Midbrain (tissue), 1 donor: ENCODE results near the gene TBX2.

ENCODE experiments used
- DNase-seq: peaks from one replicate; lab custom pipeline; 2025; lab: John Stamatoyannopoulos, UW

Gene TBX2

DNA sequence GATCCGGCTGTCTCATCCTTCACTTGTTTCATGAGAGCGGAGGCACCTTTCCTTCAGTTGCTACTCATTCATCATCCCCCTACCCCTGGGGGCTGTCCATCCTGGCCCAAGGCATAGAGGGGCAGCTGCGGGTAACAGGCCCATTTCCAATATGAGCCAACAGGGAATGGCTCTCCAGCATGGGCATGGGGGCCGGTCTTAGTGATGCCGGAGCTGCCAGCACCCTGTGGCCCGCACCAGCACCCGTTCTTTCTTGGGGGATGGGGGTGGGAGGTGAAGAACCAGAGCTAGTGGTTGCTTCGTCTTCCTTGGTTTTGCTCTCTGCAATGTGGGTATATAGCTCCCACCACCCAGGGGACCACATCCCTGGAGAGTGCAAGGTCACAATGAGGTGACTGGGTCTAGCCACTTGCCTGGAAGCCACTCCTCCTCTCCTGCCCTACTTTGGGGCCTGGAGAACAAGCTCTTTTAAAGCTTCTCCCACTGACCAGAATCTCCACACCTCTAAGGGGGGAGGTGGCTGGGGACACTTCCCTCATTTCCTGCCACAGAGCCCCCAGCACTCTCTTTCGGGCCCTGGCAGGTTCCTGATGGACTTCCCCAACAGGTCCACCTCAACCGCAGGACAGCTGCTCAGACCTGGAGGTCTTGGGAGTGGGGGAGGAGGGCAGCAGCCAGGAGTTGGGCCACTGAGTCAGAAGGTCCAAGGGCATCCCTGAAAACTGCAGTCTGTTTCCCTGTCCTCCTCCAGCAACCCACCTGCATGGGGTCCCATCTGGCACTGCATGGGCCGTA lies 11.9 kb upstream of the TBX2 start:
- no peak for DNase-seq

DNA sequence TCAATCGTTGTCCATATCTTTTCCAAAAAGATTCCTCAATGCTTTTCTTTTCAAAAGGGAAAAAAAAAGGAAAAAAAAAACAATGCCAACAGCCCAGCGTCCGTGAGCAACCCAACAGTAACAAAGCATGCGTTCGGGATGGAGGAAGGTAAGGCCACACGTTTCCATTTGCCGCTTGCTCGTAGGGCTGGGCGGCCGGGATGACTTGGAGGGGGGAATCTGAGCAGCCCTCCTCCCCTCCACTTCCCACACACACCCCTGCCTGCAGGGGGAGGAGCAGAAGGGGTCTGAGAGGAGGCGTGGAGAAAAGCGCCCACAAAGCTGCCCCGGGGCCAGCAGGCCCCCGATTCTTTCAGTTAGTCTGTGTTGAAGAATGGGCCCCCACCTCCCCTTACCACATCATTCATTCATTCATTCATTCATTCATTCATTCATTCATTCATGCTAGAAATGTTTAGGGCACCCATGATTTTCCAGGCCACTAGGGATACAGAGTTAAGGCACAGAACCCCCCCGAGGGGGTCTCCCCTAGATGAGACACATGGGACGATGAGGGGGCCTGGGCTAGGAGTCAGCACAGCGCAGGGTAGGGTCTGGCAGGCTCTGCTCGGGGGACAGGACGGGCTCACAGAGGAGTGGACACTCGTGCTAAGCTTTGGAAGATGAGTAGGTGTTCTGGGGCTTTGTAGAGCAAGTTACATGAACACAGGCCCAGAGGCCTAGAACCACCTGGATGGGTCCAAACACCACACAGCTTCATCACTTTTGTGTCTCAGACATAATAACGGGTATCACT lies 10.9 kb upstream of the TBX2 start:
- no peak for DNase-seq

DNA sequence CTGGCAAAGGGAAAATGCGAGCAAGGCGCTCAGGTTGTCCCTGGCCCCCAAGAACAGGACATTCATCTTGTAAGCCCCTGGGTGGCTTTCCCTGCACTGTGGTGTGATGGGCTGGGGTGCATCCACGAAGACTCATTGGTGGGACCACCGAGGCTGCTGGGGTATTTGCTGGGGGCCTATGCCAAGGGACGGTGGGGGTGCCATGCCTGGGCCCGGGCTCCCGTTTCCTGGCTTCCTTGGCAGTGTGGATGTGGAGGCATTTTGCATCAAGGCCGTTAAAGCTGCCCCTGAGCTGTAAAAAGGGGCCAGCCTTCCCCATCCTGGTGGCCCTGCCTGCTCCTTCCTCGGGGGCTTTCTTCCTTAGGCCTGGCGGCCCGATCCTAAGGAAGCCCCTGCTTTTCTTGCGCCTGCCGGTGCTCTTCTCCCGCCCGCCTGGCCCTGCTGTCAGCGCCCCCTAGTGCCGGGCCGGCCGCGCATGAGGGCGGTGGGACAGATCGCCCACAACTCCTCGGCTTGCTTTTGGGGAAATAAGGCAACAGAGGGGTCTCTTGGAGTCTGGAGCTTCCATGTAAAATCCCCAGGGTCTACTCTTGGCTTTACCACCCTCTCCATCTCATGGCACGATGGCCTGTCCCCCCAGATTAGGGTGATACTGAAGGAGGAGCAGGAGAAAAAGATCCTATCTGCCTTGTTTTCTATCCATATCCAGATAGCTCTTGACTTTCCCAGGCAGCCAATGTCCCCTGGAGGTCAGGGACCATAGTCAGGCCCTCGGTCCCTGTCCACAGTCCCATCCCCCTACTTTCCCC lies 9.8 kb upstream of the TBX2 start:
- peak; percentile 27 for DNase-seq

DNA sequence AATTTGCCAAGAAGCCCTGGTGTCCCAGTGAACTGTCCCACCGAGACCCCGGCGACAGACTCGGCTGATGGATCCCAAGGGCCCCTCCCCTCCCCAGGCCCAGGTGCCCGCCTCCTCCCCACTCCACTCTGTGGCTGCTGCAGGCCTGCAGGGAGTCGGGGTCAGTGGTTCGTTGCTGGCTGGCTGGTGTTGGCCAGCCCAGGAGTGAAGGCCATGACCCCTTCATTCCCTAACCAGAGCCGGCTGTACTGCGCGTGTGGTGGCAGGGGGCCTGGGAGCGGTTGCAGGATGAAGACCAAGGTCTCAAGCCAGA lies 9.2 kb upstream of the TBX2 start:
- no peak for DNase-seq

DNA sequence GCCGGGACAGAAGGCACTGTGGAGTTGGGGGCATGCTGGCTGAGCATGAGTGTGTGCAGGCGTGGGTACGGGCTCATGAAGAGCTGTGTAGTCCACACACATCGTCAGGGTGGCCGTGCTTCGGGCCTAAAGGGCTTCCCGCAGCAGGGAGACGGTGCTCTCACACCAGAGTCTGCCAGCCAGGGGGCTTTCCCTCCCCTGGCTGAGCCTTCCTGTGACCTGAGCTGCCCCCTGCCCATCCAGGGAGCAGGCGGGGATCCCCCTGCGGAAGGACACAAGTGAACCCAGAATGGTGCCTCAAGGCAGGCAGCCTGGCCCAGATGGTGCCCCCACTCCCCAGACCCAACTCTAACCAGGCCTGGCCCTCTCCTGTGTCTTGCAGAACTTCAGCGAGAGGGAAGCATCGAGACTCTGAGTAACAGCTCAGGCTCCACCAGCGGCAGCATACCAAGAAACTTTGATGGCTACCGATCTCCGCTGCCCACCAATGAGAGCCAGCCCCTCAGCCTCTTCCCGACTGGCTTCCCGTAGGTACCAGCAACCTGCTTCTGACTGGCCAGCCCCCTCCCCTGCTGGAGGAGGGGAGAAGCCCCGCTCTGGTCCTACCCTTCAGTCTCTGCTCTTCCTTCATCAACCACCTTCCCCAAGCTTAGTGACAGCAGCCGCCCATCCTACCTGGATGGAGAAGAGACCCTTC lies 7.9 kb upstream of the TBX2 start:
- no peak for DNase-seq

DNA sequence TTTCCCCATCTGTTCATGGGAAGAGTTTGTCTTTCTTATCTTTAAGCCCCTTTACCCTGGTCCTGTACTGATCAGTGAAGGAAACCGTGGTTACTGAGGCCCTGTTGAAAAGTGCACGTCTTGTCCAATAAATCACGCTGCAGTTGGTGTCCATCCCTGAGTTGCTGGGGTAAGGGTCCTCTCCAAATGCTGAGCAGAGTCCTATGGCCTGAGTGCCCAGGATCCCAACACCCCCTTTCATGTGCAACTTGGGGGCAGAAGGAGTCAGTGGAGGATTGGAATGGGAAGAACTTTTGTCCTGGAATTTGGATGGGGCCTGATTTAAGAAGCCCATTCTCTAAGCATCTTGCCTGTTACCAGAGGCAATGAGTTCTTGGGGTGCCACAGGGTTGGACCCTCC lies 7.0 kb upstream of the TBX2 start:
- no peak for DNase-seq

DNA sequence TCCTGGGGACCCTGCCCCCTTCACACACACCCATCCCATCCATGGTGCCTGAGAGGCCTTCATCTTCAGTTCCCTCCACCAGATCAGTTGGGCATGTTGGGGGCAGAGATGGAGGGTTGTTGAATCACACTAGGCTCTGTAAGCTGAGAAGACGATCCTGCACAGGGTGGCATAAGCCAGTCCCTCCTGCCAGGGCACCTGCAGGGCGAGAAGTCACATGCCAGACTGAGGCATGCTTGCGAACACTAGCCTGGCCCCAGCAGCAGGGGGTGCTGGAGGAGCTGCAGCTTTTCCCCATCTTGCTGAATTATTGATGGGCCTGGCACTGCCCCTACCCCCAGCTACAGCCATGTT lies 6.1 kb upstream of the TBX2 start:
- DNase-seq: no peak

DNA sequence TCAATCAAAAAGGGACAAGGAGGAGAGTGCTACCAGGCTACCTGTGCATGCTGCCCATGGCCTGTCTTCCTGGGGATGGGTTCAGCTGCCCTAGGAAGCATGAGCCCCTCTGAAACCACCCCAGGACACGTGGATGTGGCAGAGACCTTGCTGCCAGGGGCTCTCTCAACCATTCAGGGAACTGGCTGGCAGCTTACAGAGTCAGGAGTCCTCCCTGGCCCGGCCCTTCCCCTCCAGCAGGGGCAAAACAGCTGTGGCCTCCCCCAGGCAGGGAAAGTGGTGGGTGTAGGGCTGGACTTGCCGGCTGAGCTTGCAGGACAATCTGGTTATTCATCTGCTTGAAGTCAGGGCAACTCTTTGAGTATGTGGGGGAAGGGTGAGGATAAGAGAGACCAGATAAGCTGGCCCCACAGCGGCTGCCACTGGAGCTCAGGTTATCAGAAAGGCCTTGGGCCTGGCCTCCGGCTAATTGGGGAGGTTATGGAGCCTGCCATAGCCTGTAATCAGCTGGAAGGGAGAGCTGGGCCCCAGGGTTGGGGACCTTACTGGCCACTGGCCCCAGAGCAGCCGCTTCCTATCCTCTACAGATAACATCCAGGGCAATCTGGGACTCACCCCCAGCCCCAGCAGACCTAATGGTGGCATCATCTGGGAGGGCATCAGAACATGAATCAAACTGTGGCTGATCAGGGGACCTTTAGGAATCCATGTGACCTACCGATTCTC lies 5.6 kb upstream of the TBX2 start:
- DNase-seq: no peak

DNA sequence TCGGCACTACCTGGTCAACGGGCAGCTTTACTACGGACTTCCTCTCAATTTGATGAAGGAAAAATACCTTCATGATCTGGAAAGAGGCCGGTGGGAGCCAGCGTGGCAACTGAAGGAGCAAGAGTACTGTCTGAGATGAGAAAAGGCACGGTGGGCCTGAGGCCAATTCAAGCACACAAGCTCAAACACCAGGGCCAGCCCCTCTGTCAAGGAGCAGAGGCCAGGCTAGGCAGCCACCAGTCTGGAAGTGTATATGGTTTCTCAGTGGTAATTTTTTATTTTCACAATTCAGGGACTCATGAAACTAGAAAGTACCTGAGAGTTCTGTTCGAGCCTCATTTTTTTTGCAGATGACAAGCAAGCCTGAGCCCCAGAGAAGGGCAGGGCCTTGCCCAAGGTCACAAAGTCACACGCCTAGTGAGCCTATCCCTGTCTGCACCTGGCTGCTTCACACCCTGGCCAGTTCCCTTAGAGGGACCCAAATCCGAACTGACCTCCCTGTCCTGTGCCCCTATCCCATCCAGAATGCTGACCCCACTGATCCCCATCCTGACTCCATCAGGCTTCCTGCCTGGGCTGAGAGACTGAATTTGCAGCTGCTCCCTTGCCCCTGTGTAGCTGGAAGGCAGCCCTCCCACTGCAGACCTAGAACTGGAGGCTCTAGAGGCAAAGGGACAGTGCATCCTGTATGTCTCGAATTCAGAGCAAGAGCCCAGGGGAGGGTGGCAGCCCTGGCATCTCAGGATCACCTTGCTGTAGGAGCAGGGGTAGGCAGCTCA lies 4.8 kb upstream of the TBX2 start:
- no peak for DNase-seq

DNA sequence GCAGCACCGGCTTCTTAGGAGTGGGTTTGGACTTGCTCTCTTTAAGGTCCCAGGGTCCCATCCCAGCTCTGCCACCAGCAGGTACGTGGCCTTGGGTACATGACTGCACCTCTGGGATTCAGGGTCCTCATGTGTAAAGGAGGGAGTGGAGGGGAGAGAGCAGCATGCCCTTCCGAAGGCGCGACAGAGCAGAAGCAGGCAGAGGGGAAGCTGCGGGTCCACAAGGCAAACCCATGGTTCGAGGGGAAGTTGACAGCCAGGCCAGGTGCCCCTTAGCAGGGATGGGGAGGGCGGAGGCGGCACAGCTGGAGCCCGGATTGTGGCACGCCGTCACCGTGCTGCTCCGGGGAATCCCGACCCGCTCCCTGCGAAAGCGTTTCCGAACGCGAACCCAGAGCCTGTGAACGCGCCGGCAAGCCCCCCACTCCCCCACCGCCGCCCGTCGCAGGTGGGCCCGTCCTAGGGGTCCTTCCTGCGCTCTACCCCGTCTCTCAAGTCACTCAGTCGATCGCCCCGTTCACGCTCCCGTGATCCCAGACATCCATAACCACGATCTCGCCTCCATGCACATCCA lies 4.1 kb upstream of the TBX2 start:
- DNase-seq: no peak

DNA sequence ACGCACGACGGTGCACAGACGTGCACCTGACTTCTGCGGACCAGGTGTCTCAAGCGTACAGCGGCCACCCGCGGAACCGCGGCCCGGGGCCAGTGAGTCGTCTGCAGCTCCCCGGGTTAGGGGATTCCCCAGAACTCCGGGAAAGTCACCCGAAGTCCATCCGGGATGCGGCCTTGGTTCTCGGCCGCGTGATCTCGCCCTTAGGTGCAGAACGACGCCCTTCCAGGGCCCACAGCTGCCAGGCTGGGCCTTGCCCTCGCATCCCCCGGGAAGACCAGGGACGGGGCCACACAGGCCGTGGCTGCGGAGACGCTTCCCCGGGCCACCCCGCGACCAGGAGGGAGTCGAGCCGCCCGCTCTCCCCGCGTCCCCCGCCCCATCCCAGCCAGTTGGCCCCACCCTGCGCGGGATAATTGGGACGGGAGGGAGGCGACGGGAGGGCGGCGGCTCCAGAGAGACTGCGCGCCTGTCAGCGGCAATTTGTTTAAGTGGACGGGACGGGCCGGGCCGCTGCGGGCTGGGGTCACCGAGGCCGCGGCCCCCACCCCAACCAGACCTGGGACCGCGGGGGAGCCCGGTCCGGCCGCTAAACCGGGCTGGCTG lies 3.6 kb upstream of the TBX2 start:
- no peak for DNase-seq

DNA sequence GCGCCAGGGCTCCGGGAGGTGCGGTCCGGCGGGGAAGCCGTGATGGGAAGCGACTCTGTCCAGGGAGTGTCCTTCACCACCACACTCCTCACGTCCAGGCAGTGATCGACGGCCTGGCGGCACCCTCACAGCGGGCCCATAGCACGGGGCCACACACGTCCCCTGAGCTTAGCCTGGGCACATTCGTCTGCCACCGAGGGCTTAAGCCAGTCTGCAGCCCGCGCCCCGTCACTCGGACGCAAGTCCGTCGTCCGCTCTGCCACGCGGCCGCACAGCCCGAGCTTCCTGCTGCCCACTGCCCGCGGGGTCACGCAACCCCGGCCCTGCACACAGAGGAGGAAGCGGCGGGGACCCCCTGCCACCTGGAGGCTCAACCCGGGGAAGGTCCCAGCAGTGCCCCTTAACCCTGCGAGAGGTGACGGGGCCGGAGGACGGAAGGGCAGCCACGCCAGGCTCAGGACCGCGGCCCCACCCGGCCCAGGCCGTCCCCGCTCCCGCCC lies 3.0 kb upstream of the TBX2 start:
- no peak for DNase-seq

DNA sequence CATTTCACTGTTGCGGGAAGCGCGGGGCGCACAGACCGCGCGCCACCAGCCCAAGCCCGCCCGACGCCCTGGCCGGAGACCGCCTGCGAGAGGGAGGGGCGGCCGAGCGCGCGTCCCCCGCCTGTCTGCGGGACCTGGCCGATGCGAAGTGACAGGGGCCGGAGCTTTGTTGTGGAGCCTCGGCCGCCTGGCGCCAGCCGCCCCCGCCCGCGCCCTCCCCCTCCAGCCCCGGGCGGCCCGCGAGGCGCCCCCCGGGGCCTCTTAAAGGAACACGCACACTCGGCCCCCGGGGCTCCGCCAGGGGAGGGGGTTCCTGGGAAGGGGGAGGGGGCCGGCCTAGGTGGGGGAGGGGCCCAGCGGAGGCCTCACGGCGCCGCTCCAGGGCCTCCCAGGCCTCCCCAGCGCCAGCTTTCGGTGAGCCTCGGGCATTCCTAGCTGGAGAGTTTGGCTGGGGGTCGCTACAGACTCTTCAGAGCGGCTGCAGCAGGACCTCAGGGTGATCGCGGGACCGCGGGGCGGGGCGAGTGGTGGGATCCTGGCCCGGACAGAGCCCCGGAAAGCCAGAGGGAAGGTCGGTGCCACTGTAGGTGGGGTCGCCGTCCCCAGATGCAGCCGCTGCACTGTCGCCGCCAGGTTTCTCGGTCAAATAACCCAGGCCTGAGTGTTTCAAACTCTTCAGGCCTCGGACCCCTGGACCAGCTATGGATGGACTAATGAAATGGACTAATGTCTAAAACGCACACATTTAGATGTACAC lies 2.4 kb upstream of the TBX2 start:
- no peak for DNase-seq

DNA sequence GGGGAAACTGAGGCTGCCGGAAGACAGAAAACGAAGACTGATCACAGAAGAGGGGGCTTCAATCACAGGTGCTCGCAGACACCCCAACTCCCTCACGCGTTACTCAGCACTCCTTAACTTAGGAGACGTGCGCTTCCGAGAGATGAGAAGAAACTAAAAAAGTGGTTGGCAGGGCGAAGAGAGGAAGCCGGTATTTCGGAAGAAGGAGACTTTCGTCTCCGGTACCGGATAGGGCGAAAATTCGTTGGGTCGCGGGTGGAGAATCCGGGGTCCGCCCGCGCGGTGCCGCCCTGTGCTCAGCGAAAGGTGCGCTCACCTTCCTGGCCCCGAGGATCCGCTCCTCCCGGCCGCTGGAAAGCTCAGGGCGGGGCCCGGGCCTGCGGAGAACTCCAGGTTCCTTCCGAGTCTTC lies 917 bp upstream of the TBX2 start:
- no peak for DNase-seq

DNA sequence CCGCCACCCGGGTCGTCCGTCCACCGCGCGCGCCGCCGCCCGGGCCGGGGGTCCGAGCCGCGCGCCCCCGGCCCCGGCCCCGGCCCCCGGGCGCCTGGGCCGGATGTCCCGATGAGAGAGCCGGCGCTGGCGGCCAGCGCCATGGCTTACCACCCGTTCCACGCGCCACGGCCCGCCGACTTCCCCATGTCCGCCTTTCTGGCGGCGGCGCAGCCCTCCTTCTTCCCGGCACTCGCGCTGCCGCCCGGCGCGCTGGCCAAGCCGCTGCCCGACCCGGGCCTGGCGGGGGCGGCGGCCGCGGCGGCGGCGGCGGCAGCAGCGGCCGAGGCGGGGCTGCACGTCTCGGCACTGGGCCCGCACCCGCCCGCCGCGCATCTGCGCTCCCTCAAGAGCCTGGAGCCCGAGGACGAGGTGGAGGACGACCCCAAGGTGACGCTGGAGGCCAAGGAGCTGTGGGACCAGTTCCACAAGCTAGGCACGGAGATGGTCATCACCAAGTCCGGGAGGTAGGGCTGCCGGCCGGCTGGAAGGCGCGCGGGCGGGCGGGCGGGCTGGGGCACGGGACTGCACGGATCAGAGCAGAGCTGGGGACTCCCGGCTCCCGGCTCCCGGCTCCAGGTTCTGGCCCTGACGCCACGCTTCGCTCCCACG lies 548 bp downstream of the TBX2 start:
- DNase-seq: no peak

DNA sequence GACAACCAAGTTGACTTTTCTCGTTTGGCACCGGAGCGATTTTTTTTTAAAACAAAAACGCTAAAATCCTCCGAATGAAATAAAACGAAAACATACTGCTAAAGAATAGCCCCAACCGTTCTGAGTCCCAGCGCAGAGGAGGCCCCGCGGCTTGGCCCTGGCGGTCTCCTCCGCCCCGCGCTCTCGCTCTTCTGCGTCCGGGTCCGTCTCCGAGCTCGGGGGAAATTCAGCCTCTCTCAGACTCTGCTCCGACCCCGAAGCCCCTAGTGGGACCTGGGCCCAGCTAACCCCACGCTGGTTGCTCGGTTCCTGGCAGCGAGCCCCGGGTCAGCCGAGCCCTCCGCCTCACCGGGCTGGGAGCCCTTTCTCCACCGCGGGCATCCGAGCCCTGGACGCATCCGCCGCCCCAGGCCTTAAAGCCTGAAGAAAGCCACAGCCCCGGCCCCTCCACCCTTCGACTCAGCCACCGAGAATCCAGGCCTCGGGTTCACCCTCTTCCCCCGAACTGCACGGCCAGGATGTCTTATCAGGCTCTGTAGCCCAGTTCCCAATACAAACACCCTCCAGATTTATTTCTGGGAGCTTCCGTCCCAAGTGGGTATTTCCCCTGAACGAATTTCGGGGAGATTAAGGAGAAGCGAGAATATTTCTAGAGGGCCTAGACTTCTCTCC lies 1.2 kb downstream of the TBX2 start:
- DNase-seq: no peak

DNA sequence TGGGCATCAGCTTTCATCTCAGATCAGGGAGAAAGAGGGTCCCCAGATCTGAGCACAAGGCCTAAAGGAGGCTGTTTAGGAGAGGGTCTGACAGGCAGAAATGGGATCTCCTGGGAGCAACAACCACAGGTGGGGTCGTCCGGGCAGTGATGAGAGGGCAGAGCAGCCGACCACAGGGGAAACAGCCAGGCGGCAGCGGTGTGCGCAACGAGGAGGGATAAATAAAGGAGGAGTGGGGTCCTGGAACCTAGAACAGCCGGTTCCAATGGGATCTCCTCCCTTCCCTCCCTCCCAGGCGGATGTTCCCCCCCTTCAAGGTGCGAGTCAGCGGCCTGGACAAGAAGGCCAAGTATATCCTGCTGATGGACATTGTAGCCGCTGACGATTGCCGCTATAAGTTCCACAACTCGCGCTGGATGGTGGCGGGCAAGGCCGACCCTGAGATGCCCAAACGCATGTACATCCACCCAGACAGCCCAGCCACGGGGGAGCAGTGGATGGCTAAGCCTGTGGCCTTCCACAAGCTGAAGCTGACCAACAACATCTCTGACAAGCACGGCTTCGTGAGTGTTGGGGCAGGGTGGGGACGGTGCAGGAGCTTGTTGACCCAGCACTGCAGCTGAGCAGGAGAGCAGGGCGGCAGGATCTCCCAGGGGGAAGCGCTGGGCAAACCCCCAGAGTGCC lies 1.9 kb downstream of the TBX2 start:
- no peak for DNase-seq
